ENCODE data around the gene THSD8. TPM values are rescaled to one million over a fixed set of nuclear protein-coding genes. Genes with fewer than 3 reads are reported as not detected.

Gene THSD8
- total RNA-seq, 1 experiment from 2014 or later: 14.0 TPM

GRCh38 chr19:12833738-12834565 lies 32.1 kb downstream of the THSD8 start:
- Mint-ChIP-seq H3K9me3 (ENCODE audit: low read depth, unreplicated experiment) (no peaks in the 10 kb centered on the region), H3K27me3 (ENCODE audit: unreplicated experiment) (peaks cover 75% of the 10 kb centered on the region), H3K4me3 (ENCODE audit: low read depth, unreplicated experiment) (peak overlapping the region; percentile 55), H3K36me3 (ENCODE audit: insufficient read depth, unreplicated experiment) (peaks cover 16% of the 10 kb centered on the region), H3K27ac (ENCODE audit: unreplicated experiment) (no peak overlapping the region), H3K4me1 (ENCODE audit: low read depth, unreplicated experiment) (peaks cover 8% of the 10 kb centered on the region)
- intact Hi-C loops (cut with micrococcal nuclease; ENCODE audit: unreplicated experiment): no loop called here
- peak; percentile 17 for DNase-seq
- no peak for TF ChIP-seq CTCF (IDR thresholded peaks at IDR 0.05; ENCODE audit: unreplicated experiment)
- no TSS peak for BruUV-seq (replicated peaks)
- CTCF ChIA-PET: no interaction called here

- H3K27ac Mint-ChIP-seq (ENCODE audit: unreplicated experiment): no peak within 1 kb of the TSS
- H3K9me3 Mint-ChIP-seq (ENCODE audit: low read depth, unreplicated experiment): no peaks in the 10 kb centered on the region
- peak within 1 kb of the TSS; percentile 55 for H3K4me3 Mint-ChIP-seq (ENCODE audit: low read depth, unreplicated experiment)
- H3K4me1 Mint-ChIP-seq (ENCODE audit: low read depth, unreplicated experiment): peaks cover 8% of the 10 kb centered on the region
- DNase-seq: no peak
- peaks cover 75% of the 10 kb centered on the region for H3K27me3 Mint-ChIP-seq (ENCODE audit: unreplicated experiment)
- no peak for TF ChIP-seq CTCF (IDR thresholded peaks at IDR 0.05; ENCODE audit: unreplicated experiment)
- H3K36me3 Mint-ChIP-seq (ENCODE audit: insufficient read depth, unreplicated experiment): peaks cover 16% of the 10 kb centered on the region
- no TSS peak for BruUV-seq (replicated peaks)
- intact Hi-C loops (cut with micrococcal nuclease; ENCODE audit: unreplicated experiment): no loop called here
- CTCF ChIA-PET: no interaction called here
These were observed 32.7 kb downstream of the THSD8 start, which contains the start of gene RTBDN for GRCh38 chr19:12834566-12834943. TSS of gene RTBDN (minus strand) at chr19:12834579. CDS start at chr19:12829979, 4,600 bp downstream.

- no peaks in the 10 kb centered on the region for H3K9me3 Mint-ChIP-seq (ENCODE audit: low read depth, unreplicated experiment)
- no peak for TF ChIP-seq CTCF (IDR thresholded peaks at IDR 0.05; ENCODE audit: unreplicated experiment)
- peaks cover 16% of the 10 kb centered on the region for H3K36me3 Mint-ChIP-seq (ENCODE audit: insufficient read depth, unreplicated experiment)
These were observed 33.3 kb downstream of the THSD8 start for GRCh38 chr19:12834976-12835757.

GRCh38 chr19:12836529-12836863 lies 34.6 kb downstream of the THSD8 start:
- Mint-ChIP-seq H3K27me3 (ENCODE audit: unreplicated experiment) (peaks cover 61% of the 10 kb centered on the region), H3K9me3 (ENCODE audit: low read depth, unreplicated experiment) (no peaks in the 10 kb centered on the region), H3K4me1 (ENCODE audit: low read depth, unreplicated experiment) (peaks cover 8% of the 10 kb centered on the region), H3K27ac (ENCODE audit: unreplicated experiment) (no peak overlapping the region), H3K36me3 (ENCODE audit: insufficient read depth, unreplicated experiment) (peaks cover 16% of the 10 kb centered on the region), H3K4me3 (ENCODE audit: low read depth, unreplicated experiment) (no peak overlapping the region)
- CTCF ChIA-PET: no interaction called here
- BruUV-seq (replicated peaks): no TSS peak
- TF ChIP-seq CTCF (IDR thresholded peaks at IDR 0.05; ENCODE audit: unreplicated experiment): no peak
- DNase-seq: no peak
- intact Hi-C loops (cut with micrococcal nuclease; ENCODE audit: unreplicated experiment): no loop called here

More at GRCh38 chr19:12834976-12835757, 33.3 kb downstream of the THSD8 start:
- DNase-seq: peak; percentile 21
- BruUV-seq (replicated peaks): no TSS peak
- H3K4me3 Mint-ChIP-seq (ENCODE audit: low read depth, unreplicated experiment): peak overlapping the region; percentile 55
- H3K27me3 Mint-ChIP-seq (ENCODE audit: unreplicated experiment): peaks cover 70% of the 10 kb centered on the region
- H3K4me1 Mint-ChIP-seq (ENCODE audit: low read depth, unreplicated experiment): peaks cover 8% of the 10 kb centered on the region
- CTCF ChIA-PET: no interaction called here
- H3K27ac Mint-ChIP-seq (ENCODE audit: unreplicated experiment): no peak overlapping the region
- intact Hi-C loops (cut with micrococcal nuclease; ENCODE audit: unreplicated experiment): no loop called here

Measured in Calu3 (cell line).